HG03342 (cell line): ENCODE results near the gene DCC.
"Not testable (repeated sequence)": the region's sequence is repeated elsewhere in the genome, so short reads cannot be mapped to it uniquely, and the experiment has no call there.

Experiments
- ATAC-seq: cut with Tn5 transposase; IDR thresholded peaks from one replicate; pipeline ENCODE4 v1.9.1; 2021; ENCODE audit warnings: mild to moderate bottlenecking, moderate library complexity; ENCODE audit not compliant: unreplicated experiment

The DCC gene

GRCh38 chr18:52349498-52349897 is 9.5 kb downstream of the DCC start:
- no peak for ATAC-seq

- no peak for ATAC-seq
Measured at GRCh38 chr18:52352920-52353319, 12.9 kb downstream of the DCC start.

- no peak for ATAC-seq
Measured at GRCh38 chr18:52353589-52353988, 13.6 kb downstream of the DCC start.

- no peak for ATAC-seq
Measured at GRCh38 chr18:52363861-52364260, 23.9 kb downstream of the DCC start.

- ATAC-seq: not testable (repeated sequence)
Measured at GRCh38 chr18:52366851-52367250, 26.9 kb downstream of the DCC start.

- no peak for ATAC-seq
Measured at GRCh38 chr18:52367953-52368742, 28.2 kb downstream of the DCC start.

- no peak for ATAC-seq
Measured at GRCh38 chr18:52370841-52371240, 30.8 kb downstream of the DCC start.

GRCh38 chr18:52376104-52376503 is 36.1 kb downstream of the DCC start:
- ATAC-seq: no peak

GRCh38 chr18:52377094-52377493 is 37.1 kb downstream of the DCC start:
- ATAC-seq: no peak

GRCh38 chr18:52386306-52386705 is 46.3 kb downstream of the DCC start:
- no peak for ATAC-seq

- ATAC-seq: no peak
Measured at GRCh38 chr18:52387175-52387574, 47.2 kb downstream of the DCC start.

- peak; percentile 61 for ATAC-seq
Measured at GRCh38 chr18:52391810-52392559, 52.0 kb downstream of the DCC start.

- ATAC-seq: peak; percentile 47
Measured at GRCh38 chr18:52394602-52395001, 54.6 kb downstream of the DCC start.

GRCh38 chr18:52395146-52395852 is 55.3 kb downstream of the DCC start:
- peak; percentile 64 for ATAC-seq

- ATAC-seq: no peak
Measured at GRCh38 chr18:52401236-52401635, 61.2 kb downstream of the DCC start.

GRCh38 chr18:52402814-52403213 is 62.8 kb downstream of the DCC start:
- ATAC-seq: no peak

GRCh38 chr18:52403291-52404021 is 63.5 kb downstream of the DCC start:
- no peak for ATAC-seq

GRCh38 chr18:52408800-52409302 is 68.9 kb downstream of the DCC start:
- no peak for ATAC-seq

GRCh38 chr18:52409727-52410126 is 69.7 kb downstream of the DCC start:
- ATAC-seq: peak; percentile 100

GRCh38 chr18:52415131-52415530 is 75.1 kb downstream of the DCC start:
- ATAC-seq: no peak
